Panc1 (cell line): ENCODE data around the gene AKR1B15.

Source experiments
- SIN3A ChIP-seq: IDR thresholded peaks from 2 replicates; pipeline ENCODE4 v1.6.1; 2012; ENCODE audit warnings: low read depth, mild to moderate bottlenecking, low read length, moderate library complexity, borderline replicate concordance; ENCODE audit not compliant: insufficient read depth
- TCF7L2 ChIP-seq: IDR thresholded peaks from 2 replicates; pipeline ENCODE4 v1.6.1; 2011; ENCODE audit warnings: mild to moderate bottlenecking, low read depth, low read length, inconsistent platforms
- TF ChIP-seq, protein P1 (sequence below): fragments of 450-650 bp; IDR thresholded peaks from 2 replicates; pipeline ENCODE4 v1.5.1; 2017; ENCODE audit warnings: mild to moderate bottlenecking
- TF ChIP-seq, protein P2 (sequence below), 2 experiments: IDR thresholded peaks; 2 replicates each; pipeline ENCODE4 v1.6.1; 2011 to 2012; ENCODE audit warnings: low read depth in 2 of 2, control low read depth in 1 of 2, low read length in 1 of 2, mild to moderate bottlenecking in 1 of 2, moderate library complexity in 1 of 2; ENCODE audit not compliant: insufficient read depth in 1 of 2

DNA sequence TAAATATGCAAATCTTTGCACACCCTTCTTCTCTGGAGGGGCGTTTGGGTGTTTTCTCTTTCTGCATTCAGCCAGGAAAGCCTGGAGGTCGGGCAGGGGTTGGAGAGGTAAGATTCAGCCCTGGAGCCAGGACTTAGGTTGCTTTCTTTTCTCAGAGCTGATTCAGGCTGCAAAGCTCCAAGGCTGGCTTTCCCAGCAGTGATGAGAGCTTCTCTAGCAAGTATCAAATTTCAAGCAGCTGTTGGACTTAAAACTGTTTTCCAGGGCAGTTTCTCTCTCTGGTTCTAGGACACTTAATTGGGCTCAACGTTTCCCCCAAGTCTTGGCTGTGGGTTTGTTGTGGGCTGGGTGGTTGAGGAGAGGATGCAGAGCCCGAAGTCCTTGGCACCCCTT, 20.9 kb upstream of the AKR1B15 start:
- TF ChIP-seq SIN3A: no peak
- TF ChIP-seq TCF7L2: no peak
- TF ChIP-seq, protein P1, sequence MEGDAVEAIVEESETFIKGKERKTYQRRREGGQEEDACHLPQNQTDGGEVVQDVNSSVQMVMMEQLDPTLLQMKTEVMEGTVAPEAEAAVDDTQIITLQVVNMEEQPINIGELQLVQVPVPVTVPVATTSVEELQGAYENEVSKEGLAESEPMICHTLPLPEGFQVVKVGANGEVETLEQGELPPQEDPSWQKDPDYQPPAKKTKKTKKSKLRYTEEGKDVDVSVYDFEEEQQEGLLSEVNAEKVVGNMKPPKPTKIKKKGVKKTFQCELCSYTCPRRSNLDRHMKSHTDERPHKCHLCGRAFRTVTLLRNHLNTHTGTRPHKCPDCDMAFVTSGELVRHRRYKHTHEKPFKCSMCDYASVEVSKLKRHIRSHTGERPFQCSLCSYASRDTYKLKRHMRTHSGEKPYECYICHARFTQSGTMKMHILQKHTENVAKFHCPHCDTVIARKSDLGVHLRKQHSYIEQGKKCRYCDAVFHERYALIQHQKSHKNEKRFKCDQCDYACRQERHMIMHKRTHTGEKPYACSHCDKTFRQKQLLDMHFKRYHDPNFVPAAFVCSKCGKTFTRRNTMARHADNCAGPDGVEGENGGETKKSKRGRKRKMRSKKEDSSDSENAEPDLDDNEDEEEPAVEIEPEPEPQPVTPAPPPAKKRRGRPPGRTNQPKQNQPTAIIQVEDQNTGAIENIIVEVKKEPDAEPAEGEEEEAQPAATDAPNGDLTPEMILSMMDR: no peak
- TF ChIP-seq, protein P2, sequence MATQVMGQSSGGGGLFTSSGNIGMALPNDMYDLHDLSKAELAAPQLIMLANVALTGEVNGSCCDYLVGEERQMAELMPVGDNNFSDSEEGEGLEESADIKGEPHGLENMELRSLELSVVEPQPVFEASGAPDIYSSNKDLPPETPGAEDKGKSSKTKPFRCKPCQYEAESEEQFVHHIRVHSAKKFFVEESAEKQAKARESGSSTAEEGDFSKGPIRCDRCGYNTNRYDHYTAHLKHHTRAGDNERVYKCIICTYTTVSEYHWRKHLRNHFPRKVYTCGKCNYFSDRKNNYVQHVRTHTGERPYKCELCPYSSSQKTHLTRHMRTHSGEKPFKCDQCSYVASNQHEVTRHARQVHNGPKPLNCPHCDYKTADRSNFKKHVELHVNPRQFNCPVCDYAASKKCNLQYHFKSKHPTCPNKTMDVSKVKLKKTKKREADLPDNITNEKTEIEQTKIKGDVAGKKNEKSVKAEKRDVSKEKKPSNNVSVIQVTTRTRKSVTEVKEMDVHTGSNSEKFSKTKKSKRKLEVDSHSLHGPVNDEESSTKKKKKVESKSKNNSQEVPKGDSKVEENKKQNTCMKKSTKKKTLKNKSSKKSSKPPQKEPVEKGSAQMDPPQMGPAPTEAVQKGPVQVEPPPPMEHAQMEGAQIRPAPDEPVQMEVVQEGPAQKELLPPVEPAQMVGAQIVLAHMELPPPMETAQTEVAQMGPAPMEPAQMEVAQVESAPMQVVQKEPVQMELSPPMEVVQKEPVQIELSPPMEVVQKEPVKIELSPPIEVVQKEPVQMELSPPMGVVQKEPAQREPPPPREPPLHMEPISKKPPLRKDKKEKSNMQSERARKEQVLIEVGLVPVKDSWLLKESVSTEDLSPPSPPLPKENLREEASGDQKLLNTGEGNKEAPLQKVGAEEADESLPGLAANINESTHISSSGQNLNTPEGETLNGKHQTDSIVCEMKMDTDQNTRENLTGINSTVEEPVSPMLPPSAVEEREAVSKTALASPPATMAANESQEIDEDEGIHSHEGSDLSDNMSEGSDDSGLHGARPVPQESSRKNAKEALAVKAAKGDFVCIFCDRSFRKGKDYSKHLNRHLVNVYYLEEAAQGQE (IDR thresholded peaks at IDR 0.05; ENCODE audit: insufficient read depth in 1 of 2, low read depth in 2 of 2, low read length in 1 of 2): no peak
